ENCODE measurements around the gene BMPR1A.
A peak's percentile ranks its signal among the peaks of the same experiment; 100 is the strongest.

Gene BMPR1A

DNA sequence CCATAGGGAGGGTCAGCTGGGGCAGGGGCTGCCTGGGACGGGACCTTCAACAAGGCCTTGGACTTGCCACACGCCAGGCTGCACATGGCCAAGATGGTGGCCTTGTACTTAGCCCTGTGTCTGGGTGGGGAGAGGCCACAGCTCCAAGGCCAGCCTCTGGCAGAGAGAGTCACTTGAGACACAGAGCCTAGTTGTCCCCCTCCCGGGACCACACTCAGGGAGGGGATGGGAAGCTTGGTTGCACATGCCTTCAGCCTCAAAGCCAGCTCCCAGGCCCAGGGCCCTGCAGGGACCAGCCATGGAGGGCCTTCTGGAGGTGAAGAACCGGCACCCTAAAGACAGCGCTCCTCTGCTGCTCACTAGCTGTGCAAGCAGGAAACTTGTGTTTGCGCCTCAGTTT, 184.3 kb downstream of the BMPR1A start:
- TF ChIP-seq, protein P1, sequence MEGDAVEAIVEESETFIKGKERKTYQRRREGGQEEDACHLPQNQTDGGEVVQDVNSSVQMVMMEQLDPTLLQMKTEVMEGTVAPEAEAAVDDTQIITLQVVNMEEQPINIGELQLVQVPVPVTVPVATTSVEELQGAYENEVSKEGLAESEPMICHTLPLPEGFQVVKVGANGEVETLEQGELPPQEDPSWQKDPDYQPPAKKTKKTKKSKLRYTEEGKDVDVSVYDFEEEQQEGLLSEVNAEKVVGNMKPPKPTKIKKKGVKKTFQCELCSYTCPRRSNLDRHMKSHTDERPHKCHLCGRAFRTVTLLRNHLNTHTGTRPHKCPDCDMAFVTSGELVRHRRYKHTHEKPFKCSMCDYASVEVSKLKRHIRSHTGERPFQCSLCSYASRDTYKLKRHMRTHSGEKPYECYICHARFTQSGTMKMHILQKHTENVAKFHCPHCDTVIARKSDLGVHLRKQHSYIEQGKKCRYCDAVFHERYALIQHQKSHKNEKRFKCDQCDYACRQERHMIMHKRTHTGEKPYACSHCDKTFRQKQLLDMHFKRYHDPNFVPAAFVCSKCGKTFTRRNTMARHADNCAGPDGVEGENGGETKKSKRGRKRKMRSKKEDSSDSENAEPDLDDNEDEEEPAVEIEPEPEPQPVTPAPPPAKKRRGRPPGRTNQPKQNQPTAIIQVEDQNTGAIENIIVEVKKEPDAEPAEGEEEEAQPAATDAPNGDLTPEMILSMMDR (conservative IDR thresholded peaks at IDR 0.05; ENCODE audit: low read length): no peak
- TF ChIP-seq EZH2phosphoT487 (IDR thresholded peaks at IDR 0.05; ENCODE audit: borderline replicate concordance): no peak
- Histone ChIP-seq H3K79me2 (ENCODE audit: insufficient read depth, low read length) (no peaks in the 10 kb centered on the region), H4K20me1 (ENCODE audit: insufficient read depth, low read length, poor library complexity, severe bottlenecking) (no peaks in the 10 kb centered on the region), H3K4me3 (ENCODE audit: low read length, poor library complexity, severe bottlenecking) (no peak overlapping the region), H3K9ac (ENCODE audit: low read depth, low read length, poor library complexity, severe bottlenecking) (no peak overlapping the region), H3K27me3 (ENCODE audit: insufficient read depth, low read length, poor library complexity, severe bottlenecking) (no peaks in the 10 kb centered on the region), H3K4me2 (ENCODE audit: low read depth, low read length, poor library complexity, severe bottlenecking) (no peak overlapping the region), H3F3A (ENCODE audit: low read depth) (no peaks in the 10 kb centered on the region), H3K9me3 (ENCODE audit: insufficient read depth, low read depth, low read length) (no peaks in the 10 kb centered on the region), H3K36me3 (ENCODE audit: insufficient read depth, low read length) (no peaks in the 10 kb centered on the region), H2AFZ (ENCODE audit: low read length) (0 out of 2 replicates have a peak overlapping the region, but pooled peaks have one; percentile 21), H3K9me2 (replicated peaks; ENCODE audit: low read depth, low read length) (no peaks in the 10 kb centered on the region), H3K4me1 (ENCODE audit: insufficient read depth, low read length, poor library complexity, severe bottlenecking) (peaks cover 2% of the 10 kb centered on the region)

DNA sequence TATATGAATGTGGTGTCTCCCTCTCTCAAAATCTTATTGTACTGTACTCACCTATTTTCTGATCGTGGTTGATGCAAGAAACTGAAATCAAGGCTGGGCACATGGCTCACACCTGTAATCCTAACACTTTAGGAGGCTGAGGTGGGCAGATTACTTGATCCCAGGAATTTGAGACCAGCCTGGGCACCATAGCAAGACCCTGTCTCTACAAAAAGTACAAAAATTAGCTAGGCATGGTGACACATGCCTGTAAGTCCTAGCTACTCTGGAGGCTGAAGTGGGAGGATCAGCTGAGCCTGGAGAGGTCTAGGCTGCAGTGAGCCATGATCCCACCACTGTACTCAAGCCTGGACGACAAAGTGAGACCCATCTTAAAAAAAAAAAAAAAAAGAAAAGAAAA, 185.0 kb downstream of the BMPR1A start:
- Histone ChIP-seq H2AFZ (ENCODE audit: low read length) (no peak overlapping the region), H3K9me2 (replicated peaks; ENCODE audit: low read depth, low read length) (no peaks in the 10 kb centered on the region), H3K27me3 (ENCODE audit: insufficient read depth, low read length, poor library complexity, severe bottlenecking) (no peaks in the 10 kb centered on the region), H3K79me2 (ENCODE audit: insufficient read depth, low read length) (no peaks in the 10 kb centered on the region), H3K4me2 (ENCODE audit: low read depth, low read length, poor library complexity, severe bottlenecking) (no peak overlapping the region), H3K4me3 (ENCODE audit: low read length, poor library complexity, severe bottlenecking) (no peak overlapping the region), H3K4me1 (ENCODE audit: insufficient read depth, low read length, poor library complexity, severe bottlenecking) (peaks cover 2% of the 10 kb centered on the region), H3K9ac (ENCODE audit: low read depth, low read length, poor library complexity, severe bottlenecking) (no peak overlapping the region), H4K20me1 (ENCODE audit: insufficient read depth, low read length, poor library complexity, severe bottlenecking) (no peaks in the 10 kb centered on the region), H3K9me3 (ENCODE audit: insufficient read depth, low read depth, low read length) (no peaks in the 10 kb centered on the region), H3F3A (ENCODE audit: low read depth) (no peaks in the 10 kb centered on the region), H3K36me3 (ENCODE audit: insufficient read depth, low read length) (no peaks in the 10 kb centered on the region)
- no peak for TF ChIP-seq EZH2phosphoT487 (IDR thresholded peaks at IDR 0.05; ENCODE audit: borderline replicate concordance)
- TF ChIP-seq, protein P1 (conservative IDR thresholded peaks at IDR 0.05; ENCODE audit: low read length): no peak

DNA sequence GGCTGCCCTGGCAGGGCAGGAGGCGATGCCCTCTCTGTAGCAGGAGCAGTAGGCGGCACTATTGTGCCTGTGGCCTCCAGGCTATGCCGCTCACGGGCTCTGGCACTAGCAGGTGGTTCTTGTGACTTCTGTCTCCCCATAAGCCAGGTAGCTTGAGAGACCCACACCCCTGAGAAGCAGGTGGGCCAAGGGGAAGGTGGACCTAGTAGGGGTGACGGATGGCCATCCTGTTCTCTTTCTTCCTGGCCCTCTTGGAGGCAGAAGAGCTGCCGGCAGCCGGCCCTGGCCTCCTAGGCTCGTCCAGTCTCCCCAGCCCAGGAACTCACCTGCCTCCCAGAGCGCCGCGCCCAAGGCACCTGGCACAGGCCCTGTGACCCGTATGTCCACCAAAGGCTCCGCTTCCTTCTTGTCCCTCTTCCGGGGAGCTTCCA, 185.6 kb downstream of the BMPR1A start:
- no peak overlapping the region for H3K4me2 ChIP-seq (ENCODE audit: low read depth, low read length, poor library complexity, severe bottlenecking)
- no peaks in the 10 kb centered on the region for H3F3A ChIP-seq (ENCODE audit: low read depth)
- H3K79me2 ChIP-seq (ENCODE audit: insufficient read depth, low read length): no peaks in the 10 kb centered on the region
- no peak overlapping the region for H2AFZ ChIP-seq (ENCODE audit: low read length)
- H3K4me1 ChIP-seq (ENCODE audit: insufficient read depth, low read length, poor library complexity, severe bottlenecking): peaks cover 2% of the 10 kb centered on the region
- H3K9me2 ChIP-seq (replicated peaks; ENCODE audit: low read depth, low read length): no peaks in the 10 kb centered on the region
- TF ChIP-seq, protein P1 (conservative IDR thresholded peaks at IDR 0.05; ENCODE audit: low read length): no peak
- TF ChIP-seq EZH2phosphoT487 (IDR thresholded peaks at IDR 0.05; ENCODE audit: borderline replicate concordance): no peak
- H3K36me3 ChIP-seq (ENCODE audit: insufficient read depth, low read length): no peaks in the 10 kb centered on the region
- H3K27me3 ChIP-seq (ENCODE audit: insufficient read depth, low read length, poor library complexity, severe bottlenecking): no peaks in the 10 kb centered on the region
- no peak overlapping the region for H3K4me3 ChIP-seq (ENCODE audit: low read length, poor library complexity, severe bottlenecking)
- H3K9ac ChIP-seq (ENCODE audit: low read depth, low read length, poor library complexity, severe bottlenecking): no peak overlapping the region
- H4K20me1 ChIP-seq (ENCODE audit: insufficient read depth, low read length, poor library complexity, severe bottlenecking): no peaks in the 10 kb centered on the region
- H3K9me3 ChIP-seq (ENCODE audit: insufficient read depth, low read depth, low read length): no peaks in the 10 kb centered on the region

All from Loucy (cell line).